ES-I3 (cell line): ENCODE results near the gene HEXIM2.

ENCODE experiments used
- H3K36me3 ChIP-seq: 2 replicates; pipeline ENCODE4 v1.6.1; 2013; ENCODE audit warnings: mild to moderate bottlenecking, low read length, control low read depth, moderate library complexity; ENCODE audit not compliant: insufficient read depth
- H3K4me1 ChIP-seq: 2 replicates; pipeline ENCODE4 v1.6.1; 2013; ENCODE audit warnings: mild to moderate bottlenecking, control low read depth, low read length; ENCODE audit not compliant: insufficient read depth
- H3K9ac ChIP-seq: 2 replicates; pipeline ENCODE4 v1.6.1; 2013; ENCODE audit warnings: low read depth, mild to moderate bottlenecking, low read length, moderate library complexity
- H3K9me3 ChIP-seq: 2 replicates; pipeline ENCODE4 v1.6.1; 2013; ENCODE audit warnings: mild to moderate bottlenecking, low read length, moderate library complexity; ENCODE audit not compliant: control insufficient read depth, insufficient read depth

HEXIM2 gene, protein sequence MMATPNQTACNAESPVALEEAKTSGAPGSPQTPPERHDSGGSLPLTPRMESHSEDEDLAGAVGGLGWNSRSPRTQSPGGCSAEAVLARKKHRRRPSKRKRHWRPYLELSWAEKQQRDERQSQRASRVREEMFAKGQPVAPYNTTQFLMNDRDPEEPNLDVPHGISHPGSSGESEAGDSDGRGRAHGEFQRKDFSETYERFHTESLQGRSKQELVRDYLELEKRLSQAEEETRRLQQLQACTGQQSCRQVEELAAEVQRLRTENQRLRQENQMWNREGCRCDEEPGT

DNA sequence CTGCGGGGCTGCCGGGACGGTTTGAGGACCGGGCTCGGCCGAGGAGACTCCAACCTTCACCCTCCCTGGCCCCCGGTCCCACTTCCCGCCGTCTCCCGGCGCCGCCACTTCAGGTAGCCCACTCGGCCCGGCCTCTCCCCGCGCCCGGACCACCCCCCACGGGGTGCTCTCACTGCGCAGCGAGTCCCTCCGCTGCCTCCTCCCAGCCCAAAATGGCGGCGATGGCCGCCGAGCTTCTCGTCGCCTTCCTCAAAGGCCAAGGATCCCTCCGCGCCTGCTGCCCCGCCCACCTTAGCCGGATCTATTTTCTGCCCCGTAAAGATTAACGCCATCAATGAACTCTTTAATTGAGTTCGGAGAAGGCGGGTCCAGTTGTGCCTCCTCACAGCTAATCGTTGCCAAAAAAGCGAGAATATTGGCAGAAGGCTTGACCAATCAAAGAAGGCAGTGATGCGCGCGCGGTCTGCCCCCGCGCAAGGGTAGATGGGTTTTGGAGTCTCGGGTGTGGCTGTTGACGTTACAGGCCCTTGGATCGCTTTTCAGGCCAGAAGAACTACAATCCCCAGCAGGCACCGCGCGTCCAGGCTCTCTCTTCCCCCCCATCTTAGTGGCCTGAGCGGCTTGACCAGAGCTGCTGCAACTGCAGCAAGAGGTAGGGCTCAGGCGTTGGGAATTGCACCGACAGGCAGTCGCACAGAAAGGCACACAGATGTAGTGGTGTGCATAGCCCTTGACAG is at the start of gene HEXIM2:
TSS of gene HEXIM2 (plus strand) at position 588 of the 737 bp plus-strand sequence. CDS start 919 bp downstream, outside the sequence.
- H3K4me1 ChIP-seq: peaks cover 8% of the 10 kb centered on the region; the same call in 1 of the 2 replicates
- no peaks in the 10 kb centered on the region for H3K36me3 ChIP-seq
- H3K9ac ChIP-seq: peak within 1 kb of the TSS; percentile 96
- H3K9me3 ChIP-seq: no peaks in the 10 kb centered on the region

DNA sequence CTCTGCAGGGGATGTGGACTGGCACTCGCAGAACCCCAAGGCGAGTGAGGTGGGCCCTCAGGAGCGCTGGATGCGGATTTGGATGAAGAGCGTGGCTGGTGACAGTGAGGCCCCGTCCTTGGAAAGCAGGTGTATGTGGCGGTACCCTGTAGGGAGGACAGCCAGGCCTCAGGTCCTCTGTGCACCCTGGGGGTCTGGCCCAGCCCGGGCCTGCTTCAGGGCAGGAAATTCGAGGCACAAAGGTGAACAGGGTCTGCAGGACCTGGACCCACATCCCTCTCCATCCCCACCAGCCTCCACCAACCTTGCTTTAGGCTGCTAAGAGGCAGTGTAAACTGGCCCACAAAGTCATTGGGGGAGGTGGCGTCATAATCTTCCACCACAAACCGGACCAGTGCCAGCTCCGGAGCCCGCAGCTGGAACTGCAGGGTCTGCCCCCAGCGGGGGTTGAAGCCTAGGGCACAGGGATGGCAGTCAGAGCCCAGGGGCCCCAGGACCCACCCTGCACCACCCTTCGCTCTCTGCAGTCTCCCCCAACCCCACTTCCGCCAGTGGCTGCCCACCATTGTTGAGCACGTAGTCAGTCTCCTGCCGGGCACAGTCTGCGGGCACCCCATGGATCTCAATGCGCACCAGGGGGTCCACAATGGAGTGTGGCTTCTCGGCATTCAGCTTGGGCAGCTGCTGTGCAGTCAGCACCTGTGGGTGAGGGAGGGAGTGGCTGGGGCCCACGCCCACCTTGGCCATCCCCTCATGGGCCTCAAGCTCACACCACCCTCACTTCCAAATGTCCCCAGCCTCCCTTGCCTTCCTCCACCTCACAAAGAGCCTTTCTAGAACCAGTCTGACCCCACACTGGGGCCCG is 48.9 kb upstream of the HEXIM2 start:
- H3K9me3 ChIP-seq: no peaks in the 10 kb centered on the region
- peaks cover 4% of the 10 kb centered on the region; the same call in 1 of the 2 replicates for H3K4me1 ChIP-seq
- H3K36me3 ChIP-seq: peaks cover 4% of the 10 kb centered on the region; the same call in 1 of the 2 replicates
- H3K9ac ChIP-seq: no peak overlapping the region

DNA sequence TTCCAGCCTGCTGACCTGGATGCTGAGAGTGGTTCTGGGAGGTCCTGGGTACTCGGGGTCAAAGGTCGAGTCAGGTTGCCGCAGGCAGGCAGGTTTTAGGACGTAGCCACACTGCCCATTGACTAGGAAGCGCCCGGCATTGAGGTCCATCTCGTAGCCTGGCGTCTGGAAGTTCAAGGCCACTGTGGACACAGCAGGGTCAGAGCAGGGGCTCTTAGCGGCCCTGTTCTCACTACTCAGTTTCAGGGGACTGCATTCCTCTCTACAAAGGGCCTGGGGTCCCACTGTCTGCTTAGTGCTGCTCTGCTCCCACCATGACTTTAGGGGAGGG is 48.3 kb upstream of the HEXIM2 start:
- Histone ChIP-seq H3K9me3 (no peaks in the 10 kb centered on the region), H3K4me1 (peaks cover 4% of the 10 kb centered on the region; the same call in 1 of the 2 replicates), H3K9ac (no peak overlapping the region), H3K36me3 (no peaks in the 10 kb centered on the region; the same call in 1 of the 2 replicates)

DNA sequence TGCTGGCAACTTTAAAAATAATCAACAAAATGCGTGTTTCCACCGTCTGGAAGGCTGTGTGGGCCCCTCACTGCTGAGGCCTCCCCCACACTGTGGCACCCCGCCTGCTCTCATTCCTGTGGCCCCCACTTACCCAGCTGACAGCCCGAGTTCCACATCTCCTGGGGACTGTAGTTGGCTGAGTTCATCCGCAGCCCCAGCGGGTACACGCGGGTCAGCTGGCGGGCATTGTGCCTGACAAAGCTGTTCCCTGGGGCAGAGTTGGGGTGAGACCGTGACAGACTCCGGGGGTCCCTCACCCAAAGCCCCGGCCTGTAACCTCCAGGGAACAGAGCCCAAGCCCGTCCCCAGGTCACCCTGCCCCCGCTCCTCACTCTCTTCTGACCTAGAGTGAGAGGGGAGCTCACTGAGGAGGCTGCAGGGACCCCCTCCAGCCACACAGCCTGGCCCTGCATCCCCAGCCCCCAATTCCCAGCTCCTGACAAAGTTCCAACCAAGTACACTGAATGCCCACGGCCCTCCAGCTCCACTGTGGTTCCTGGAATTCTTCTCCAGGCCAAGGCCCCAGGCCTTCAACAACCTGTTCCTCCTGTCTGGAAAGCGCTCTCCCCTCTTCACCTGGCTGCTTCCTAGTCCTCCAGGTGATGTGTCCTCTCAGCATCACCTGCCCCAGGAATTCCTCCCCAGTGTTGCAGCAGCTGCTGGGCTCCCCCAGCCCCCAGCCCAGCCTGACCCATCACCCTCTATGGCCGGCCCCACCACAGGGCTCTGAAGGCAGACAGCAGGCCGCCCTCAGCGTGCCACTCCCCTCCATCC is 47.4 kb upstream of the HEXIM2 start:
- H3K9ac ChIP-seq: no peak overlapping the region

DNA sequence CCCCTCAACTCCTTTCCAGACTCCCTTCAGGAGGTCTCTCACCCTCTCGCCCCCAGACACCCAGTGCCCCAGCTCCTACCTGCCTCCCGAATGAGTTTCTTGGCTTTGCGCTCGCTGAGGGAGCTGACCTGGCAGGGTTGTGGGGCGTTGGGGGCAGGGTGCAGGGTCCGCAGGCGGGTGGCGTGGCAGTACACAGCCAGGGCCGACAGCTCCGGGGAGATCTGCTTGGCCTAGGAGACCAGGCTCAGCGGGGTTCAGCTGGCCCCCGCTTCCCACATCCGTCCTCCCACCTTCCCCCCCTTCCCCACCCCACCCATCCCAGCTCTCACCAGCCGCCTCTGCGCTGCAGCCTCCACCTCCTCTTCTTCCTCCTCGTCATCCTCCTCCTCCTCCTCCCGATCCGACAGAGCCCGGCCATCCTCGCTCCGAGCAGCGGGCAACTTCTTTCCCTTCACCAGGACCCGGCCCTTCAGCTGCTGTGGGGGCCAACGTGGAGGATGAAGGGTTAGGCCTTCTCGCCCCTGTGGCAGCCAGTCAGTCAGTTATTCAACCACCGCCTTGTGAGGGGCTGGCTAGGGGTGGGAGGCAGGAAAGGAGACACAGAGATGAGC is 46.6 kb upstream of the HEXIM2 start:
- Histone ChIP-seq H3K36me3 (no peaks in the 10 kb centered on the region; the same call in none of the 2 replicates), H3K9ac (no peak overlapping the region), H3K4me1 (peaks cover 4% of the 10 kb centered on the region; the same call in 1 of the 2 replicates), H3K9me3 (no peaks in the 10 kb centered on the region)

More for the DNA sequence above, 47.4 kb upstream of the HEXIM2 start:
- Histone ChIP-seq H3K4me1 (peaks cover 4% of the 10 kb centered on the region; the same call in 1 of the 2 replicates), H3K36me3 (no peaks in the 10 kb centered on the region; the same call in 1 of the 2 replicates), H3K9me3 (no peaks in the 10 kb centered on the region)

DNA sequence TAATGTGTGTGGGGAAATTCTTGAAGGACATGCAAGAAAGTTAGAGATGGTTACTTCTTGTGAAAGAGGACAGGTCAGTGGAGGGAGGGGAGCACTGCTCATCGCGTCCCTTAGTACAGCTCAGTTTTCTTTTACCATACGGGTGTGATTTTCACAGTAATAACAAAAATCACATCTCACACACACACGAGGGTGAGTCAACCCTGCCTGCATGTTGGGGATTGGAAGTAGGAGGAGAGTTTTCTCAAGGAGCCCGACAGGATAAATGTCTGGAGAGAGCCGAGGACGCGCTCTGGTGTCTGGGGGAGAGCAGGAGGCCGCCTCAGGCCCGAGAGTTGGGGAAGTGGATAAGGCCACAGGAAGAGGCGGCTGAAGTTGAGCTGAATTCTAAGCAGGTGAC is 45.8 kb upstream of the HEXIM2 start:
- Histone ChIP-seq H3K9ac (no peak overlapping the region), H3K36me3 (no peaks in the 10 kb centered on the region; the same call in none of the 2 replicates), H3K9me3 (no peaks in the 10 kb centered on the region), H3K4me1 (peaks cover 4% of the 10 kb centered on the region; the same call in 1 of the 2 replicates)

DNA sequence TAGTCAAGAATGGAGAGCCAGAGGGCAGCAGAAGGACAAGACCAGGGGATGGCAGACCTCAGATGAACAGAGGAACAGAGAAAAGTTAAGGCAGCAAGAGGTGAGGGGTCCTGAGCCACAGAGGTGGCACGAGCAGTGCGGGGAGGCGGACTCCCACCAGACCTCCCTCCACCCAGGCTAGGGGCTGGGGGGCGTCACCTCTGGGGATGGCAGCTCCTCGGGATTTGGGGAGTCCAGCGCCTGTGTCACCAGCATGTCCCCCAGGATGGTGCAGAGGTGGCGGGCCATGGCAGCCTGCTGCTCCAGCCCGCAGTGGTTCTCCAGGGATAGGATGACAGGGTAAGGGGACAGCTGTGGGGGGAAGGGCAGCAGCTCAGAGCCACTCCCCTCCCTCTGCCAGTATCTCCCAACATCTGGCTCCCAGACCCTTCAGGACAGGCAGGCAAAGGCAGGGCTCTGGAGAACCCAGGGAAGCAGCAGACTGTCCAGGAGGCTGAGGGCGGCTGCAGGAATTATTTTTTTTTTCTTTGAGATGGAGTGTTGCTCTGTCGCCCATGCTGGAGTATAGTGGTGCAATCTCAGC is 45.1 kb upstream of the HEXIM2 start:
- H3K9ac ChIP-seq: no peak overlapping the region
- H3K36me3 ChIP-seq: no peaks in the 10 kb centered on the region; the same call in none of the 2 replicates
- no peaks in the 10 kb centered on the region for H3K9me3 ChIP-seq
- H3K4me1 ChIP-seq: peaks cover 4% of the 10 kb centered on the region; the same call in 1 of the 2 replicates

DNA sequence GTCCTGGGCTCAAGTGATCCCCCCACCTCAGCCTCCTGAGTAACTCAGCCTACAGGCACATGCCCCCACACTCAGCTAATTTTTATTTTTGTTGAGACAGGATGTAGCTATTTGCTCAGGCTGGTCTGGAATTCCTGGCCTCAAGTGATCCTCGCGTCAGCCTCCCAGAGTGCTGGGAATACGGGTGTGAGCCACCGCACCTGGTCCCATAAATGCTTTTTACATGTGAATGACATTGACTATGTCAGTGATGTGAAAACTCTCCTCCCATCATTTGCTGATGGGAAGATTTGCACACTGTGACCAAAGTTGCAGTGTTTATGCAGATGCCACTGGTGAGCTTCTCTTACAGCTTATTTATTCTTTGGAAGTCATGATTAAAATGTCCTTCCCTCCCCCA is 44.3 kb upstream of the HEXIM2 start:
- H3K9me3 ChIP-seq: no peaks in the 10 kb centered on the region
- no peaks in the 10 kb centered on the region; the same call in none of the 2 replicates for H3K36me3 ChIP-seq
- H3K9ac ChIP-seq: no peak overlapping the region
- peaks cover 5% of the 10 kb centered on the region; the same call in 1 of the 2 replicates for H3K4me1 ChIP-seq

DNA sequence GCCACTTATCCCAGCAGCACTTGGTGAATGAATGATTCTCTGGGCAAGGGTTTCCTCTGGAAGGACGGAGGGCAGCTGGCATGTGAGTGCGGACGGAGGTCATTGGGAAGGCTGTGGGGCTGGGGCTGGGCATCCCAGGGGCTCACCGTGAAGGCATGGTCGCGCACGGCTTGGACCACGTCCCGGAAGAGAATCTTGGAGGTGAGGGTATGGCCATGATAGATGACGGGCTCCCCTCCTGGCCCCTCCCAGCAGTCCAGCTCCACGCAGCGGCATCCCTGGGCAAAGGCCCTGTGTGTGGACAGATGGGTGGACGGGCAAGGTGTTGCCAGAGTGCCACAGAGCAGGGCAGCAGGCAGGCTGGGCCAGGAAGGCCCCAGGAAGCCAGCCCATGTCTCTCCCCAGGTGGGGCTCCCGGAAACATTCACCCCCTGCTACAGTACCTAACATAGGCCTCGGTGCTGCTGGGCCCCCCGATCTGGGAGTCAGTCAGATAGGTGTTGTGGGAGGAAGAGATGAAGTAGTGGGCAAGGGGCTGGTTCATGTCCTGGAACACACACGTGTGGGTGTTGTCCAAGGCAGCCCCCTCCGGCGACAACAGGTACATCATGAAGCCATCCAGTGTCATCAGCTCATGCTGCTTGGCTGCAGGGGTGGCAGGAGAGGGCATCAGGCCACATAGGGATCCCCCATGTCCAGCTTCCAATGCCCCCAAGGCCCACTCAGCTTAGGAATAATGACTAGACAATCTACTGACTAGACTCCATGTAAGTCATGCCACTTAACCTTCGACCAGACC is 43.6 kb upstream of the HEXIM2 start:
- H3K9me3 ChIP-seq: no peaks in the 10 kb centered on the region
- H3K9ac ChIP-seq: no peak overlapping the region
- peaks cover 12% of the 10 kb centered on the region; the same call in 1 of the 2 replicates for H3K4me1 ChIP-seq
- H3K36me3 ChIP-seq: no peaks in the 10 kb centered on the region; the same call in none of the 2 replicates

DNA sequence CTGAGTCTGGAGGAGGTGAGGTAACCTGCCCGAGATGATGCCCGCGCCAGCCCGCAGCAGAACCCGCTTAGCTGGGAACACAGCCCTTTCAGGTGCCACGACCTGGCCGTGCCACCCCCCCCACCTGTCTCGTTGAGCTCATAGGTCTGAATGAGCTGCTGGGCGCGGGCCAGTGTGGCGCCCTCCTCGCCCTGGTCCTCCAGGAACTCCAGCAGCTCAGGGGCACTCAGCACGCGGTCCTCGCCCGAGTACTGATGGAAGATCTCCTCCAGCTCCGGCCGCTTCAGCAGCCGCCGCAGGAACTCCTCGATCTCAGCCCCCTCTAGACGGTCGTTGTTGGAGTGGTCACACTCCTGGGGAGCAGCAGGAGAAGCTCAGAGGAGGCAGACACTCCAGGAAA is 43.0 kb upstream of the HEXIM2 start:
- no peaks in the 10 kb centered on the region; the same call in none of the 2 replicates for H3K36me3 ChIP-seq
- H3K9me3 ChIP-seq: no peaks in the 10 kb centered on the region
- peaks cover 19% of the 10 kb centered on the region; the same call in 1 of the 2 replicates for H3K4me1 ChIP-seq
- H3K9ac ChIP-seq: no peak overlapping the region

DNA sequence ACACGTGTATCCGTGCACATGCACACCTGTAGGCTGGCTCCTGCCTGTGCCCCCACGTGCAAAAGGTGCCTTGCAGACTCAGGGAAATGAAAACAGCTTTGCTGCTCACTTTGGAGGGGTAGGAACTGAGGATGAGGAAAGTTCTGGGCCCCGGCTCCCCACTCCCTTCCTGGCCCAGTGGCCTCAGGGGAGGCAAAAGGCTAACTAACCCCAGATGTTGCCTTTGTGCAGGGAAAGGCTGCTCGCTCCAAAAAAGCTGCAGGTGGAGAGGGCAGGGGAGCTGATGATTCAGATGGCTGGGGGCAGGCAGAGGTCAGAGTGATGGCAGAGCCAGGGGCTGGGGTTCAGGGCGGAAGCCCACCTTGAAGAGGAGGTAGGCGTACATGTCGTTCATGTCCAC is 41.7 kb upstream of the HEXIM2 start:
- Histone ChIP-seq H3K9me3 (no peaks in the 10 kb centered on the region), H3K4me1 (peaks cover 30% of the 10 kb centered on the region), H3K9ac (no peak overlapping the region), H3K36me3 (no peaks in the 10 kb centered on the region; the same call in 1 of the 2 replicates)

DNA sequence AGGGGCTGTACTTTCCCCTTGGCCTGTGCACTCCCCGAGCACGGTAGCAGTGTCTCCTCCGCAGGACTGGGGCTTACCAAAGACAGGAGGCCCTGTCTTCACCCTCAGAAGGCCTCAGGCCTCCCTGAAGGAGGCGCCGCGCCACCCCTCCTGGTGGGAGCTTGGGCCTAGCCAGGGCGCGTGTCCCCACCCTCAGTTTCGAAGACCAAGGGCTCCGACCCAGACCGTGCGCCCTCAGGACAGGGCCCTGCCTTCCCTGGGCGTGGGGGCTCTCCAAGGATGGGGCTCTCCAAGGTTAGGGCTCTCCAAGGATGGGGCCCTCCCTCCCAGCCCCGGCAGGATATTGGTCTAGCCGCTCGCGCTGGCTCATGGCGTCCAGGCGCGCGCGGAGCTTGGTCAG is 41.1 kb upstream of the HEXIM2 start:
- H3K9ac ChIP-seq: no peak overlapping the region
- H3K36me3 ChIP-seq: no peaks in the 10 kb centered on the region; the same call in 1 of the 2 replicates
- no peaks in the 10 kb centered on the region for H3K9me3 ChIP-seq
- H3K4me1 ChIP-seq: peaks cover 30% of the 10 kb centered on the region
